Stomach (tissue), 4 donors: Measurements from ENCODE around the gene ITGA6.
A peak's percentile ranks its signal among the peaks of the same experiment; 100 is the strongest.

Experiments
- POLR2AphosphoS5 ChIP-seq, 3 donors: sonication (generic); formaldehyde crosslinking; IDR thresholded peaks; one replicate each; pipeline ENCODE4 v1.6.1; 2016; ENCODE audit warnings: antibody characterized with exemption in 3 of 3
- TF ChIP-seq, protein P1 (sequence below), 7 experiments: fragments of 450-650 bp in 4 of 7; fragments of 200-600 bp in 3 of 7; sonication (generic) in 3 of 7; IDR thresholded peaks; one replicate each; pipeline ENCODE4 v1.5.1; 2016 to 2019; ENCODE audit warnings: antibody characterized with exemption in 7 of 7, control low read depth in 2 of 7, mild to moderate bottlenecking in 1 of 7

DNA sequence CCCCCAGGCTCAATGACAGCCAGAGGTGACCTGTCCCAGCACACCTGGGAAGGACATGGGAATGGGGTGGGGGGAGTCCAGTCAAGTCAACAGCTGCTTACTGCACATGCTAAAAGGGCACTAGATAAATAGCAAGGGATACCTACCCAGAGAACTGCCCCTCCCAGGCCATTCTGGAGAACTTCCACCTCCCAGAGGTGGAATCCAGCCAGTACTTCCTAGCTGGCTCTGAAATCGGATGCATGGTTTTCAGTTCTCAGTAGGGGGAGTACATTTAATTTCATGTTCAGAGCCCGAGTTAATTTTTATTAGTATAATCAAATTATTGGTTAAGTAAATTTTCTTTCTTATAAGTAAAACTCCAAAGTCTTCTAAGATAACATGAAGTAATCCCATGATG is 28.9 kb upstream of the ITGA6 start:
- no peak for TF ChIP-seq POLR2AphosphoS5 (IDR thresholded peaks at IDR 0.05)
- TF ChIP-seq, protein P1, sequence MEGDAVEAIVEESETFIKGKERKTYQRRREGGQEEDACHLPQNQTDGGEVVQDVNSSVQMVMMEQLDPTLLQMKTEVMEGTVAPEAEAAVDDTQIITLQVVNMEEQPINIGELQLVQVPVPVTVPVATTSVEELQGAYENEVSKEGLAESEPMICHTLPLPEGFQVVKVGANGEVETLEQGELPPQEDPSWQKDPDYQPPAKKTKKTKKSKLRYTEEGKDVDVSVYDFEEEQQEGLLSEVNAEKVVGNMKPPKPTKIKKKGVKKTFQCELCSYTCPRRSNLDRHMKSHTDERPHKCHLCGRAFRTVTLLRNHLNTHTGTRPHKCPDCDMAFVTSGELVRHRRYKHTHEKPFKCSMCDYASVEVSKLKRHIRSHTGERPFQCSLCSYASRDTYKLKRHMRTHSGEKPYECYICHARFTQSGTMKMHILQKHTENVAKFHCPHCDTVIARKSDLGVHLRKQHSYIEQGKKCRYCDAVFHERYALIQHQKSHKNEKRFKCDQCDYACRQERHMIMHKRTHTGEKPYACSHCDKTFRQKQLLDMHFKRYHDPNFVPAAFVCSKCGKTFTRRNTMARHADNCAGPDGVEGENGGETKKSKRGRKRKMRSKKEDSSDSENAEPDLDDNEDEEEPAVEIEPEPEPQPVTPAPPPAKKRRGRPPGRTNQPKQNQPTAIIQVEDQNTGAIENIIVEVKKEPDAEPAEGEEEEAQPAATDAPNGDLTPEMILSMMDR (IDR thresholded peaks at IDR 0.05), result peak in 1 of 7 experiments; percentile 5
